ENCODE results near the gene PSME1. TPM values are rescaled to one million over a fixed set of nuclear protein-coding genes. Genes with fewer than 3 reads are reported as not detected.
A peak's percentile ranks its signal among the peaks of the same experiment; 100 is the strongest.

Gene PSME1
- total RNA-seq, 1 donor: 111 TPM

GRCh38 chr14:24162093-24162492 lies 26.1 kb downstream of the PSME1 start:
- peak; percentile 90 for DNase-seq (ENCODE audit: insufficient read length, low spot score, missing footprints)
- Histone ChIP-seq H3K27ac (ENCODE audit: low read depth, low read length) (peak overlapping the region; percentile 88), H3K4me2 (ENCODE audit: insufficient read depth, low read length) (peak overlapping the region; percentile 97), H2AFZ (ENCODE audit: low read length) (peak overlapping the region; percentile 42), H3K27me3 (ENCODE audit: insufficient read depth, low read length) (no peaks in the 10 kb centered on the region), H3K79me2 (ENCODE audit: insufficient read depth, low read length) (peaks cover 23% of the 10 kb centered on the region), H3K4me3 (ENCODE audit: insufficient read depth, low read length) (peak overlapping the region; percentile 82), H3K4me1 (ENCODE audit: insufficient read depth, low read length) (peaks cover 11% of the 10 kb centered on the region), H3K9me3 (ENCODE audit: low read depth, low read length) (no peaks in the 10 kb centered on the region), H3K36me3 (ENCODE audit: insufficient read depth, low read length) (peaks cover 74% of the 10 kb centered on the region), H4K20me1 (ENCODE audit: insufficient read depth, low read length) (peaks cover 6% of the 10 kb centered on the region)
- TF ChIP-seq CTCF (IDR thresholded peaks at IDR 0.05; ENCODE audit: extremely low read depth, low read depth, low read length): no peak

GRCh38 chr14:24164518-24164991 lies 28.6 kb downstream of the PSME1 start:
- Histone ChIP-seq H3K4me2 (ENCODE audit: insufficient read depth, low read length) (no peak overlapping the region), H3K4me3 (ENCODE audit: insufficient read depth, low read length) (no peak overlapping the region), H3K27ac (ENCODE audit: low read depth, low read length) (no peak overlapping the region), H3K27me3 (ENCODE audit: insufficient read depth, low read length) (no peaks in the 10 kb centered on the region), H3K4me1 (ENCODE audit: insufficient read depth, low read length) (peaks cover 11% of the 10 kb centered on the region), H3K79me2 (ENCODE audit: insufficient read depth, low read length) (peaks cover 23% of the 10 kb centered on the region), H3K36me3 (ENCODE audit: insufficient read depth, low read length) (peaks cover 69% of the 10 kb centered on the region), H4K20me1 (ENCODE audit: insufficient read depth, low read length) (peaks cover 6% of the 10 kb centered on the region), H3K9me3 (ENCODE audit: low read depth, low read length) (no peaks in the 10 kb centered on the region), H2AFZ (ENCODE audit: low read length) (no peak overlapping the region)
- no peak for TF ChIP-seq CTCF (IDR thresholded peaks at IDR 0.05; ENCODE audit: extremely low read depth, low read depth, low read length)
- DNase-seq (ENCODE audit: insufficient read length, low spot score, missing footprints): peak; percentile 35

GRCh38 chr14:24165785-24166184 lies 29.8 kb downstream of the PSME1 start:
- no peak for DNase-seq (ENCODE audit: insufficient read length, low spot score, missing footprints)
- H3K27ac ChIP-seq (ENCODE audit: low read depth, low read length): no peak overlapping the region
- peaks cover 11% of the 10 kb centered on the region for H3K4me1 ChIP-seq (ENCODE audit: insufficient read depth, low read length)
- no peak overlapping the region for H2AFZ ChIP-seq (ENCODE audit: low read length)
- peaks cover 63% of the 10 kb centered on the region for H3K36me3 ChIP-seq (ENCODE audit: insufficient read depth, low read length)
- no peaks in the 10 kb centered on the region for H3K9me3 ChIP-seq (ENCODE audit: low read depth, low read length)
- TF ChIP-seq CTCF (IDR thresholded peaks at IDR 0.05; ENCODE audit: extremely low read depth, low read depth, low read length): no peak
- peaks cover 6% of the 10 kb centered on the region for H4K20me1 ChIP-seq (ENCODE audit: insufficient read depth, low read length)
- H3K27me3 ChIP-seq (ENCODE audit: insufficient read depth, low read length): no peaks in the 10 kb centered on the region
- H3K4me3 ChIP-seq (ENCODE audit: insufficient read depth, low read length): no peak overlapping the region
- H3K79me2 ChIP-seq (ENCODE audit: insufficient read depth, low read length): peaks cover 23% of the 10 kb centered on the region
- H3K4me2 ChIP-seq (ENCODE audit: insufficient read depth, low read length): no peak overlapping the region

- Histone ChIP-seq H3K27ac (ENCODE audit: low read depth, low read length) (no peak overlapping the region), H4K20me1 (ENCODE audit: insufficient read depth, low read length) (peaks cover 3% of the 10 kb centered on the region), H3K4me1 (ENCODE audit: insufficient read depth, low read length) (no peaks in the 10 kb centered on the region), H3K36me3 (ENCODE audit: insufficient read depth, low read length) (peaks cover 63% of the 10 kb centered on the region), H3K79me2 (ENCODE audit: insufficient read depth, low read length) (peaks cover 9% of the 10 kb centered on the region), H2AFZ (ENCODE audit: low read length) (no peak overlapping the region), H3K4me3 (ENCODE audit: insufficient read depth, low read length) (no peak overlapping the region), H3K9me3 (ENCODE audit: low read depth, low read length) (no peaks in the 10 kb centered on the region), H3K4me2 (ENCODE audit: insufficient read depth, low read length) (no peak overlapping the region), H3K27me3 (ENCODE audit: insufficient read depth, low read length) (no peaks in the 10 kb centered on the region)
- TF ChIP-seq CTCF (IDR thresholded peaks at IDR 0.05; ENCODE audit: extremely low read depth, low read depth, low read length): no peak
- no peak for DNase-seq (ENCODE audit: insufficient read length, low spot score, missing footprints)
Measured at GRCh38 chr14:24167469-24168114, 31.6 kb downstream of the PSME1 start.
